ENCODE data around the gene TRIOBP. TPM values are rescaled to one million over a fixed set of nuclear protein-coding genes. Genes with fewer than 3 reads are reported as not detected.

Gene TRIOBP
- total and polyA plus RNA-seq, 2 donors (not counting 3 experiments of a cell fraction or from before 2014, with no cell fraction given), result 60.6 to 104 TPM

DNA sequence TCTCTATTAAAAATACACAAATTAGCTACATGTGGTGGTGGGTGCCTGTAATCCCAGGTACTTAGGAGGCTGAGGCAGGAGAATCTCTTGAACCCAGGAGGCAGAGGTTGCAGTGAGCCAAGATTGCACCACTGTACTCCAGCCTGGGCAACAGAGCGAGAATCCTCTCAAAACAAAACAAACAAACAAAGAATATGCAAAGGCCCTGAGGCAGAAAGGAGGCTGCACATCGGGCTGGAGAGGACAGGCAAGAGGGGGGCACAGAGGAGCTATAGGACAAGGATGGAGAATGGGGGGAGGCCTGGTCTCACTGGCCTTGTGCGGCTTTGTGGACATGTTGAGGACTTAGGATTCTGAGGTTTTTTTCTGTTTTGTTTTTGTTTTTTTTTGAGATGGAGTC, 8.4 kb downstream of the TRIOBP start:
- no peak overlapping the region for H3K4me2 ChIP-seq (ENCODE audit: insufficient read depth, low read length)
- H3K27me3 ChIP-seq (ENCODE audit: control insufficient read depth in 2 of 2, insufficient read depth in 2 of 2, low read length in 2 of 2), result no peaks in the 10 kb centered on the region
- FAIRE-seq, result no peak
- H3K9ac ChIP-seq (replicated peaks; ENCODE audit: extremely low read depth, insufficient read depth, low read length), result no peak overlapping the region
- H3K27ac ChIP-seq (ENCODE audit: insufficient read depth, low read depth, low read length), result no peak overlapping the region
- TF ChIP-seq EZH2 (IDR thresholded peaks at IDR 0.05; ENCODE audit: borderline replicate concordance, low read depth, low read length, severe bottlenecking) (no peak), FOS (IDR thresholded peaks at IDR 0.05; ENCODE audit: borderline replicate concordance, insufficient read depth, low read length) (no peak), POLR2AphosphoS5 (IDR thresholded peaks at IDR 0.05; ENCODE audit: insufficient read depth, low read depth, low read length) (no peak), GATA2 (IDR thresholded peaks at IDR 0.05; ENCODE audit: insufficient read depth, insufficient read length, low read depth, low read length) (no peak), MYC (IDR thresholded peaks at IDR 0.05; ENCODE audit: low read depth, low read length) (no peak), POLR2A (IDR thresholded peaks at IDR 0.05; ENCODE audit: low read depth, low read length) (no peak), JUN (IDR thresholded peaks at IDR 0.05; ENCODE audit: borderline replicate concordance, insufficient read depth, insufficient read length, low read depth) (no peak)
- TF ChIP-seq, protein P1, sequence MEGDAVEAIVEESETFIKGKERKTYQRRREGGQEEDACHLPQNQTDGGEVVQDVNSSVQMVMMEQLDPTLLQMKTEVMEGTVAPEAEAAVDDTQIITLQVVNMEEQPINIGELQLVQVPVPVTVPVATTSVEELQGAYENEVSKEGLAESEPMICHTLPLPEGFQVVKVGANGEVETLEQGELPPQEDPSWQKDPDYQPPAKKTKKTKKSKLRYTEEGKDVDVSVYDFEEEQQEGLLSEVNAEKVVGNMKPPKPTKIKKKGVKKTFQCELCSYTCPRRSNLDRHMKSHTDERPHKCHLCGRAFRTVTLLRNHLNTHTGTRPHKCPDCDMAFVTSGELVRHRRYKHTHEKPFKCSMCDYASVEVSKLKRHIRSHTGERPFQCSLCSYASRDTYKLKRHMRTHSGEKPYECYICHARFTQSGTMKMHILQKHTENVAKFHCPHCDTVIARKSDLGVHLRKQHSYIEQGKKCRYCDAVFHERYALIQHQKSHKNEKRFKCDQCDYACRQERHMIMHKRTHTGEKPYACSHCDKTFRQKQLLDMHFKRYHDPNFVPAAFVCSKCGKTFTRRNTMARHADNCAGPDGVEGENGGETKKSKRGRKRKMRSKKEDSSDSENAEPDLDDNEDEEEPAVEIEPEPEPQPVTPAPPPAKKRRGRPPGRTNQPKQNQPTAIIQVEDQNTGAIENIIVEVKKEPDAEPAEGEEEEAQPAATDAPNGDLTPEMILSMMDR (IDR thresholded peaks at IDR 0.05; ENCODE audit: extremely low read depth in 1 of 2, insufficient read depth in 1 of 2, low read depth in 1 of 2, low read length in 2 of 2), result no peak
- TF ChIP-seq, protein P2, sequence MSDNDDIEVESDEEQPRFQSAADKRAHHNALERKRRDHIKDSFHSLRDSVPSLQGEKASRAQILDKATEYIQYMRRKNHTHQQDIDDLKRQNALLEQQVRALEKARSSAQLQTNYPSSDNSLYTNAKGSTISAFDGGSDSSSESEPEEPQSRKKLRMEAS (IDR thresholded peaks at IDR 0.05; ENCODE audit: insufficient read depth, insufficient read length), result no peak
- no peaks in the 10 kb centered on the region for H4K20me1 ChIP-seq (replicated peaks; ENCODE audit: control insufficient read depth, extremely low read depth, insufficient read depth, low read length)
- H3K79me2 ChIP-seq (ENCODE audit: control insufficient read depth, insufficient read depth, low read length), result no peaks in the 10 kb centered on the region
- no peak overlapping the region for H2AFZ ChIP-seq (ENCODE audit: low read depth, low read length)
- ChIA-PET CTCF (no interaction called here), POLR2A (interaction anchor here (0.7 kb wide), 1 partner anchor 27 kb away, joined by 3 read pairs; no protein-coding TSS in a partner anchor)
- intact Hi-C loops (cut with micrococcal nuclease), result no loop called here
- no peaks in the 10 kb centered on the region for H3K9me1 ChIP-seq (replicated peaks; ENCODE audit: control insufficient read depth, extremely low read depth, insufficient read depth, low read length)
- dilution Hi-C loops (cut with MboI; ENCODE audit: extremely low pct_ligation_motif_present, low sequenced_read_pairs), result no loop called here
- H3K4me1 ChIP-seq (ENCODE audit: control insufficient read depth, extremely low read depth, insufficient read depth, low read length), result peaks cover 5% of the 10 kb centered on the region
- no peak for DNase-seq (ENCODE audit: low read depth, low spot score)
- no peak overlapping the region for H3K4me3 ChIP-seq (replicated peaks in 1 of 3; ENCODE audit: insufficient read depth in 1 of 3, low read depth in 1 of 3, low read length in 3 of 3)
- H3K36me3 ChIP-seq (ENCODE audit: control insufficient read depth in 2 of 2, extremely low read depth in 1 of 2, insufficient read depth in 2 of 2, low read length in 2 of 2), result no peaks in the 10 kb centered on the region
- no peaks in the 10 kb centered on the region for H3K9me3 ChIP-seq (replicated peaks; ENCODE audit: control insufficient read depth, insufficient read depth, low read length)
- BruUV-seq (replicated peaks), result no TSS peak

Measured in endothelial cell of umbilical vein (primary cell).